CD4-positive, alpha-beta T cell treated with Interleukin-6 at 100 ng/mL for 8 hours (primary cell): ENCODE results near the gene PPP1R13B.
A peak's percentile ranks its signal among the peaks of the same experiment; 100 is the strongest.
"Not testable (repeated sequence)": the region's sequence is repeated elsewhere in the genome, so short reads cannot be mapped to it uniquely, and the experiment has no call there.

Experiments used
- DNase-seq: peaks from one replicate; pipeline ENCODE4 v3.0.0-alpha.2; 2020; ENCODE audit warnings: mixed read lengths, low spot score

Gene PPP1R13B

GRCh38 chr14:103847451-103848174 is at the start of gene PPP1R13B:
TSS of gene PPP1R13B (minus strand) at chr14:103847575. CDS start at chr14:103847307, 268 bp downstream.
- DNase-seq, result peak; percentile 93

GRCh38 chr14:103896578-103896977 is 49.2 kb upstream of the PPP1R13B start:
- no peak for DNase-seq

- no peak for DNase-seq
Measured at GRCh38 chr14:103894723-103895059, 47.3 kb upstream of the PPP1R13B start.

- DNase-seq, result no peak
Measured at GRCh38 chr14:103894034-103894722, 46.8 kb upstream of the PPP1R13B start.

GRCh38 chr14:103892247-103892646 is 44.9 kb upstream of the PPP1R13B start:
- no peak for DNase-seq

- DNase-seq, result no peak
Measured at GRCh38 chr14:103891667-103892215, 44.4 kb upstream of the PPP1R13B start.

GRCh38 chr14:103890821-103891666 is 43.7 kb upstream of the PPP1R13B start:
- no peak for DNase-seq

- no peak for DNase-seq
Measured at GRCh38 chr14:103890052-103890371, 42.6 kb upstream of the PPP1R13B start.

GRCh38 chr14:103889313-103890051 is 42.1 kb upstream of the PPP1R13B start:
- no peak for DNase-seq

GRCh38 chr14:103889002-103889312 is 41.6 kb upstream of the PPP1R13B start:
- not testable (repeated sequence) for DNase-seq

GRCh38 chr14:103887557-103888115 is 40.3 kb upstream of the PPP1R13B start:
- no peak for DNase-seq

- no peak for DNase-seq
Measured at GRCh38 chr14:103887170-103887501, 39.8 kb upstream of the PPP1R13B start.

- DNase-seq, result no peak
Measured at GRCh38 chr14:103886304-103887169, 39.2 kb upstream of the PPP1R13B start.

GRCh38 chr14:103885509-103885932 is 38.1 kb upstream of the PPP1R13B start:
- no peak for DNase-seq

- DNase-seq, result no peak
Measured at GRCh38 chr14:103884854-103885253, 37.5 kb upstream of the PPP1R13B start.

- DNase-seq, result no peak
Measured at GRCh38 chr14:103883263-103883523, 35.8 kb upstream of the PPP1R13B start.

GRCh38 chr14:103882503-103883262 is 35.3 kb upstream of the PPP1R13B start:
- DNase-seq, result no peak

- no peak for DNase-seq
Measured at GRCh38 chr14:103881268-103882201, 34.2 kb upstream of the PPP1R13B start.
